Thoracic aorta (tissue), 2 donors: ENCODE data around the gene DNAH7. TPM values are rescaled to one million over a fixed set of nuclear protein-coding genes. Genes with fewer than 3 reads are reported as not detected.

ENCODE experiments used
- ATAC-seq: fragments of 150-250 bp; one replicate; pipeline ENCODE4 v1.8.0; 2017; ENCODE audit warnings: low read depth; ENCODE audit not compliant: insufficient number of reproducible peaks, low FRiP score
- DNase-seq: peaks from one replicate; pipeline ENCODE4 v3.0.0-alpha.2; 2020; ENCODE audit warnings: low spot score
- H3K27ac ChIP-seq, 2 donors: fragments of 200-600 bp; sonication (generic); 1 replicate in 1 of 2; 2 replicates in 1 of 2; pipeline ENCODE4 v1.5.1; 2016; ENCODE audit warnings: mild to moderate bottlenecking in 2 of 2, moderate library complexity in 2 of 2
- H3K27me3 ChIP-seq: fragments of 200-600 bp; sonication (generic); replicated peaks from 2 replicates; pipeline ENCODE4 v1.6.0; 2016; ENCODE audit warnings: mild to moderate bottlenecking; ENCODE audit not compliant: insufficient read depth
- H3K36me3 ChIP-seq: fragments of 200-600 bp; sonication (generic); one replicate; pipeline ENCODE4 v1.5.1; 2016
- H3K4me1 ChIP-seq, 2 donors: fragments of 200-600 bp; sonication (generic); 1 replicate in 1 of 2; 2 replicates in 1 of 2; pipeline versions ENCODE4 v1.5.1 to v1.6.0; 2016; ENCODE audit warnings: low read depth in 2 of 2, mild to moderate bottlenecking in 1 of 2; ENCODE audit not compliant: control insufficient read depth in 1 of 2
- H3K4me3 ChIP-seq: fragments of 200-600 bp; sonication (generic); 2 replicates; pipeline ENCODE4 v1.5.1; 2016; ENCODE audit warnings: mild to moderate bottlenecking
- H3K9me3 ChIP-seq: fragments of 200-600 bp; sonication (generic); 2 replicates; pipeline ENCODE4 v1.5.1; 2016
- total RNA-seq, 2 donors: library from RNA; depleted of rRNA; stranded (reverse); fragments of >200 nt; gene quantifications; one replicate each; pipeline versions ENCODE4 v1.1.0 to v1.2.3, GENCODE V29; 2016
- TF ChIP-seq, protein P1 (sequence below): fragments of 200-600 bp; sonication (generic); IDR thresholded peaks from one replicate; pipeline ENCODE4 v1.5.1; 2019; ENCODE audit warnings: antibody characterized with exemption

The DNAH7 gene
- total RNA-seq, 2 donors from 2014 or later = 0.68 to 2.0 TPM

DNA sequence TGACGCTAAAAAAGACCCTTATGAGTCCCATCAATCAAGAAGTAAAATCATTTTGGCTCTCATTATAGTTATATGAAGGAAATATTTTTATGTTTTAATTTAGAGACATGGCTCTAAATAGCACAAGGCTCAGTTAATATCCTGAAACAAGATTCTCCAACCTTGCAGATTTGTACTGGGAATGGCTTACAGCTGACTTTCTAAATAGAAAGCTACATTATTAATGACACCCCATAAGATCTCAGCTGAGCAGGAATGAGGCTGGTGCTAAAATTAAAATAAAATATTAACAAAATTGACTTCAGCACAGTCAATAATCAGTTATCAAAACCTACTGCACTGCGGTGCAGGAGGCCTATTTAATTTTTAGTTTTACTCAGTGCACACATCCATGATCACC lies 274.8 kb downstream of the DNAH7 start:
- no peaks in the 10 kb centered on the region for H3K4me1 ChIP-seq
- no peak for ATAC-seq
- no peaks in the 10 kb centered on the region for H3K36me3 ChIP-seq
- H3K4me3 ChIP-seq = no peak overlapping the region
- H3K27ac ChIP-seq = no peak overlapping the region
- no peaks in the 10 kb centered on the region for H3K9me3 ChIP-seq
- TF ChIP-seq, protein P1, sequence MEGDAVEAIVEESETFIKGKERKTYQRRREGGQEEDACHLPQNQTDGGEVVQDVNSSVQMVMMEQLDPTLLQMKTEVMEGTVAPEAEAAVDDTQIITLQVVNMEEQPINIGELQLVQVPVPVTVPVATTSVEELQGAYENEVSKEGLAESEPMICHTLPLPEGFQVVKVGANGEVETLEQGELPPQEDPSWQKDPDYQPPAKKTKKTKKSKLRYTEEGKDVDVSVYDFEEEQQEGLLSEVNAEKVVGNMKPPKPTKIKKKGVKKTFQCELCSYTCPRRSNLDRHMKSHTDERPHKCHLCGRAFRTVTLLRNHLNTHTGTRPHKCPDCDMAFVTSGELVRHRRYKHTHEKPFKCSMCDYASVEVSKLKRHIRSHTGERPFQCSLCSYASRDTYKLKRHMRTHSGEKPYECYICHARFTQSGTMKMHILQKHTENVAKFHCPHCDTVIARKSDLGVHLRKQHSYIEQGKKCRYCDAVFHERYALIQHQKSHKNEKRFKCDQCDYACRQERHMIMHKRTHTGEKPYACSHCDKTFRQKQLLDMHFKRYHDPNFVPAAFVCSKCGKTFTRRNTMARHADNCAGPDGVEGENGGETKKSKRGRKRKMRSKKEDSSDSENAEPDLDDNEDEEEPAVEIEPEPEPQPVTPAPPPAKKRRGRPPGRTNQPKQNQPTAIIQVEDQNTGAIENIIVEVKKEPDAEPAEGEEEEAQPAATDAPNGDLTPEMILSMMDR = no peak
- H3K27me3 ChIP-seq = no peaks in the 10 kb centered on the region
- no peak for DNase-seq

DNA sequence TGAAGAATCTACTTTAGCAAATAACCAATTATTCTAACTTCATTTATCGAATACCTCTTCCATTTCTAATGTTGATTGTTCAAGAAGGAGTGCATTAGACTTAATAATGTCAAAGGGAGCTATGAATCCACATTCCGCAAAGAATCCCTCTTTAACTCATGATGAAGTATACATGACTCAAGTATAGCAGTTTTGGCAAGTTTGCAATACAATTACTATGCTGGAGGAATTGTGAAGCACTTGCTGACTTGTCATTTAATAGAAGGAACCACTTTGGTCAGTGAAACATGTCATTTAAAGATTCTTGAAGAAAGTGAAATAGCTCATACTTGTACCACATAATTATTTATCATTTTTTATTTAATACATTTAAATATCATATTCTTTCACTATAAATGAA lies 286.5 kb downstream of the DNAH7 start:
- H3K27me3 ChIP-seq = no peaks in the 10 kb centered on the region
- TF ChIP-seq, protein P1 = no peak
- ATAC-seq (no peak), DNase-seq (no peak)
- H3K9me3 ChIP-seq = no peaks in the 10 kb centered on the region
- no peak overlapping the region for H3K27ac ChIP-seq
- H3K4me3 ChIP-seq = no peak overlapping the region
- no peaks in the 10 kb centered on the region for H3K4me1 ChIP-seq
- no peaks in the 10 kb centered on the region for H3K36me3 ChIP-seq

DNA sequence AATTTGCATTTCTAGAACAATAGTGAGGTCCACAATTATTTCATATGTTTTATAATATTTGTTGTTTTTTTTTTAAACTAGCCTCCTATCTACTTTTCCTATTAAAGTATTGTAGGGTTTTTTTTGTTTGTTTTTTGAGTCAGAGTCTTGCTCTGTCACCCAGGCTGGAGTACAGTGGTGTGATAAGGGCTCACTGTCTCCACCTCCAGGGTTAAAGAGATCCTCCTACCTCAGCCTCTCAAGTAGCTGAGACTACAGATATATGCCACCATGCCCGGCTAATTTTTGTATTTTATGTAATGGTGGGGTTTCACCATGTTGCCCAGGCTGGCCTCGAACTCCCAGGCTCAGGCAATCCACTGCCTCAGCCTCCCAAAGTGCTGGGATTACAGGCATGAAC lies 289.1 kb downstream of the DNAH7 start:
- no peak for DNase-seq
- H3K27me3 ChIP-seq = no peaks in the 10 kb centered on the region
- ATAC-seq = no peak
- TF ChIP-seq, protein P1 = no peak
- no peaks in the 10 kb centered on the region for H3K36me3 ChIP-seq
- no peaks in the 10 kb centered on the region for H3K4me1 ChIP-seq
- H3K9me3 ChIP-seq = no peaks in the 10 kb centered on the region
- no peak overlapping the region for H3K4me3 ChIP-seq
- no peak overlapping the region for H3K27ac ChIP-seq

DNA sequence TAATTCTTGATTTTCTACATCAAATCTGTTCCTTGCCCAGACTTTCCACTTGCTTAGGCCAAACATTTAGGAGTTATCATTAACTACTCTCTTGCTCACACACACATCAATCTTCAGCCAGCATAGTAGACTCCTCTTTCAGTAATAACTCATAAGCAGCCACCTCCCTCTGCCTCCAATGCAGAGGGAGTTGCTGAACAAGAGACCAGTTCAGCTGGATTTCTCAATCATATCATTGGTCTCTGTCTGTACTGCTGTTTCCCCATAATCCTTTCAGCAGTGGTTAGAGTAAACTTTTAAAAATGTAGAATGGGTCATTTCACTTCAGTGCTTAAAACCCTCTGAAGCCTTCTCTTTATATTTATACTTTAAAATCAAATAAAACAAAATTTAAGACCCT lies 298.7 kb downstream of the DNAH7 start:
- Histone ChIP-seq H3K36me3 (no peaks in the 10 kb centered on the region), H3K9me3 (no peaks in the 10 kb centered on the region), H3K27me3 (no peaks in the 10 kb centered on the region), H3K27ac (no peak overlapping the region), H3K4me1 (no peaks in the 10 kb centered on the region), H3K4me3 (no peak overlapping the region)
- ATAC-seq (no peak), DNase-seq (no peak)
- TF ChIP-seq, protein P1 = no peak

DNA sequence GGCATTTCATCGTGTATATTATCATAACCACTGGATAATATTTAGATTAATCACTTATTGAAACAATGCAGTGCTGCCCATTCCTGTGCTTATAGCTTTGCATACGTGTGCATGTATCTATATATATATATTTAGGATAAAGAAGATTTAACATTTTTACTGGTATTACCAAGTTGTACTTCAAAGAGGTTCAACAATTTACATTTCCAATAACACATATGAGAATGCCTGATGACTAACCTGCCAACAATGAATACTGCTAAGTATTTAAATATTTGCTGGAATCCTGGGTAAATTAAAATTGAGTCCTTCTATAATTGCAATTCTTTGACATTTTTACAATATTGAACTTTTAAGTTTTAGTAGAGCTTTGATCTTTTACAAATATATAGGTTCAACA lies 300.2 kb downstream of the DNAH7 start:
- TF ChIP-seq, protein P1 = no peak
- ATAC-seq = no peak
- DNase-seq = no peak
- Histone ChIP-seq H3K27ac (no peak overlapping the region), H3K27me3 (no peaks in the 10 kb centered on the region), H3K4me1 (no peaks in the 10 kb centered on the region), H3K4me3 (no peak overlapping the region), H3K36me3 (no peaks in the 10 kb centered on the region), H3K9me3 (peaks cover 4% of the 10 kb centered on the region)
